GM12878 (cell line): ENCODE measurements around the gene LDHA. TPM values are rescaled to one million over a fixed set of nuclear protein-coding genes. Genes with fewer than 3 reads are reported as not detected.
"Not testable (repeated sequence)": the region's sequence is repeated elsewhere in the genome, so short reads cannot be mapped to it uniquely, and the experiment has no call there.

ENCODE experiments used
- ATAC-seq: fragments of 200-7000 bp; cut with Tn5 transposase; 3 replicates; pipeline ENCODE4 v1.9.1; 2020; ENCODE audit warnings: mild to moderate bottlenecking, moderate library complexity
- BruUV-seq: library from RNA; stranded (reverse); fragments of 400-500 nt; replicated peaks from 2 replicates; lab custom pipeline; 2021; lab: Mats Ljungman, UMichigan
- CTCF ChIA-PET: fragments of 300-600 bp; sonication (Branson Sonifier 250); formaldehyde crosslinking; extraction: SDS; loops from one replicate; lab custom pipeline; 2021; ENCODE audit warnings: inconsistent platforms; lab: Yijun Ruan, JAX
- POLR2A ChIA-PET: fragments of 350-600 bp; formaldehyde crosslinking; extraction: SDS; loops from one replicate; lab custom pipeline; 2021; ENCODE audit warnings: inconsistent platforms; lab: Charles Lee
- RAD21 ChIA-PET: fragments of 300-600 bp; sonication (Branson Sonifier 250); formaldehyde crosslinking; loops from one replicate; lab custom pipeline; 2023; ENCODE audit warnings: antibody characterized with exemption; ENCODE audit not compliant: unreplicated experiment; lab: Charles Lee
- SMC1A ChIA-PET: fragments of 300-600 bp; sonication (Branson Sonifier 250); formaldehyde crosslinking; loops from one replicate; lab custom pipeline; 2023; ENCODE audit not compliant: unreplicated experiment, uncharacterized antibody; lab: Charles Lee
- DNase-seq: peaks from one replicate; pipeline ENCODE4 v3.0.0-alpha.2; 2011; ENCODE audit warnings: low read depth, low spot score
- FAIRE-seq: peaks from 3 replicates; lab custom pipeline; 2011; peaks lifted over from hg19 to GRCh38; lab: Jason Lieb, UNC
- H2AFZ ChIP-seq: 2 replicates; pipeline ENCODE4 v1.6.0; 2011; ENCODE audit warnings: low read depth, low read length, control low read depth; ENCODE audit not compliant: control insufficient read depth
- H3K27ac ChIP-seq: 2 replicates; pipeline ENCODE4 v1.5.1; 2011; ENCODE audit warnings: control low read depth; ENCODE audit not compliant: control insufficient read depth, insufficient read depth
- H3K27me3 ChIP-seq, 2 experiments: replicated peaks in 1 of 2; 2 replicates each; pipeline versions ENCODE4 v1.6.0 to v1.6.1; 2011; ENCODE audit warnings: low read length in 1 of 2; ENCODE audit not compliant: control insufficient read depth in 2 of 2, insufficient read depth in 2 of 2
- H3K36me3 ChIP-seq, 2 experiments: 2 replicates each; pipeline ENCODE4 v1.5.1; 2011; ENCODE audit warnings: low read length in 1 of 2; ENCODE audit not compliant: control insufficient read depth in 2 of 2, insufficient read depth in 2 of 2
- H3K4me1 ChIP-seq: 2 replicates; pipeline ENCODE4 v1.6.1; 2011; ENCODE audit warnings: mild to moderate bottlenecking, low read length, moderate library complexity, mixed read lengths; ENCODE audit not compliant: control insufficient read depth, insufficient read depth
- H3K4me2 ChIP-seq: 2 replicates; pipeline ENCODE4 v1.6.0; 2011; ENCODE audit warnings: control low read depth; ENCODE audit not compliant: control insufficient read depth, insufficient read depth
- H3K4me3 ChIP-seq: fragments of 200-600 bp; sonication (generic); 2 replicates; pipeline ENCODE4 v1.5.1; 2016
- H3K79me2 ChIP-seq: 2 replicates; pipeline ENCODE4 v1.6.0; 2011; ENCODE audit warnings: low read length; ENCODE audit not compliant: control insufficient read depth, insufficient read depth
- H3K9ac ChIP-seq: 2 replicates; pipeline ENCODE4 v1.8.0; 2011; ENCODE audit warnings: low read length, control low read depth, mixed read lengths; ENCODE audit not compliant: control insufficient read depth, insufficient read depth
- H3K9me3 ChIP-seq: replicated peaks from 3 replicates; pipeline ENCODE4 v1.5.1; 2011; ENCODE audit warnings: mild to moderate bottlenecking, low read length; ENCODE audit not compliant: control insufficient read depth, insufficient read depth
- H4K20me1 ChIP-seq: 2 replicates; pipeline ENCODE4 v1.6.0; 2011; ENCODE audit not compliant: control insufficient read depth, insufficient read depth
- HCFC1 ChIP-seq: fragments of 150-350 bp; IDR thresholded peaks from 2 replicates; pipeline ENCODE4 v1.6.1; 2014; ENCODE audit warnings: low read length
- KLF5 ChIP-seq: fragments of 450-650 bp; IDR thresholded peaks from 2 replicates; pipeline ENCODE4 v1.6.1; 2014; ENCODE audit warnings: mild to moderate bottlenecking; ENCODE audit not compliant: partially characterized antibody
- NR2C1 ChIP-seq: fragments of 450-650 bp; IDR thresholded peaks from 2 replicates; pipeline ENCODE4 v1.6.1; 2017; ENCODE audit warnings: antibody characterized with exemption, mild to moderate bottlenecking, moderate library complexity
- NR2C2 ChIP-seq: IDR thresholded peaks from 2 replicates; pipeline ENCODE4 v1.6.1; 2011; ENCODE audit warnings: borderline replicate concordance, low read depth; ENCODE audit not compliant: control insufficient read depth, insufficient read length
- POLR2AphosphoS2 ChIP-seq: IDR thresholded peaks from 2 replicates; pipeline ENCODE4 v1.6.1; 2011; ENCODE audit warnings: low read depth, mild to moderate bottlenecking, low read length, improper control_type of control experiment, moderate library complexity
- POLR2AphosphoS5 ChIP-seq: IDR thresholded peaks from 2 replicates; pipeline ENCODE4 v1.6.1; 2011; ENCODE audit warnings: mild to moderate bottlenecking, low read length, inconsistent platforms
- WGBS: methylation state at CpG from one replicate; pipeline ENCODE4 v1.1.6; 2016; ENCODE audit warnings: low lambda C conversion rate; ENCODE audit not compliant: insufficient replicate concordance, insufficient coverage; ENCODE audit errors: missing lambda C conversion rate; 5-methylcytosine and 5-hydroxymethylcytosine counted together
- in situ Hi-C: fragments of 300-500 bp; cut with MboI; formaldehyde crosslinking; loops from 9 replicates; pipeline ENCODE4 v1.14.3; 2018; ENCODE audit warnings: mixed read lengths
- intact Hi-C: fragments of 100-400 bp; cut with micrococcal nuclease; formaldehyde crosslinking; loops from one replicate; pipeline ENCODE4 v1.14.2; 2022; ENCODE audit not compliant: unreplicated experiment
- polyA plus RNA-seq, 11 experiments: library from polyadenylated mRNA; depleted of rRNA in 4 of 11; unstranded in 6 of 11; stranded (reverse) in 5 of 11; fragments of >200 nt; fragmentation: Nextera tagmentation in 4 of 11; fragmentation: Illumina TruSeq in 1 of 11; extraction: Ambion mirVana in 4 of 11; extraction: Trizol in 1 of 11; gene quantifications; 1 replicate in 1 of 11; 2 replicates in 10 of 11; pipeline versions ENCODE4 v1.2.1 to v1.2.3, GENCODE V29; 2011 to 2016; ENCODE audit warnings: inconsistent platforms in 2 of 11, missing spikeins in 2 of 11, low read depth in 1 of 11
- total RNA-seq, 4 experiments: library from RNA; depleted of rRNA in 3 of 4; stranded (reverse); fragments of >200 nt in 3 of 4; fragmentation: Illumina TruSeq in 1 of 4; extraction: Trizol in 1 of 4; gene quantifications; 2 replicates each; pipeline versions ENCODE4 v1.2.1 to v1.2.3, GENCODE V29; 2013 to 2021
- TF ChIP-seq, protein P1 (sequence below): IDR thresholded peaks from 2 replicates; pipeline ENCODE4 v1.6.1; 2011; ENCODE audit warnings: low read depth, mild to moderate bottlenecking, low read length, moderate library complexity, borderline replicate concordance; ENCODE audit errors: extremely low read depth

Gene LDHA
- total and polyA plus RNA-seq, 10 of the 15 experiments (the other 5 are each of a cell fraction or from before 2014, with no cell fraction given) = 773 to 2,300 (median 1,367) TPM

DNA sequence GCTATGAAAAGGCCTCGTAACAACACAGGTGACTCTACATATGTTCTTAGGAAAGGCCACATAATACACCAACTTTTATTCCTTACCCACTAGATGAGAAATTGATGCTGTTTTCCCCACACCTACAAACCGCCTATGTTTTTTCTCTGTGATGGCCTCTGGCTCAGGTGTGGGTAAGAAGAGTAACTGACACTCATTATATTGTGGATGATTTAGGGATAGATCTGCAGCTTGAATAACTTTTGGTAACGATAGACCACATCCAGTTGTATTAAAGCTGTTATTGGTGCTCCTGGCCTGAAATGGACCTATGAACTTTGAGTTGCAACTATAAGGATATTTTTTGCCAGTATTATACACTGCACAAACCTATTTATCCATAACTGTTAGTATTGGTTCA is 3.6 kb downstream of the LDHA start:
- 98% methylated on average over 3 of the region's 3 CpGs for WGBS
- SMC1A ChIA-PET = interaction anchor here (1.1 to 7.1 kb wide), 5 partner anchors 9 to 153 kb away, joined by 3 to 83 read pairs (median 37); partner anchors contain the start of gene HPS5
- Histone ChIP-seq H3K36me3 (peaks cover 18 to 46% of the 10 kb centered on the region in 2 experiments), H4K20me1 (peaks cover 16% of the 10 kb centered on the region)
- FAIRE-seq = no peak
- in situ Hi-C loops = loop anchor here (5.0 kb wide), 1 partner anchor 156 kb away; no protein-coding TSS in a partner anchor
- TF ChIP-seq NR2C1 (no peak), NR2C2 (no peak), POLR2AphosphoS2 (0 out of 2 replicates have a peak, but pooled peaks have one; percentile 41), POLR2AphosphoS5 (peak; percentile 39; the same call in 1 of the 2 replicates), KLF5 (no peak), HCFC1 (no peak)
- TF ChIP-seq, protein P1, sequence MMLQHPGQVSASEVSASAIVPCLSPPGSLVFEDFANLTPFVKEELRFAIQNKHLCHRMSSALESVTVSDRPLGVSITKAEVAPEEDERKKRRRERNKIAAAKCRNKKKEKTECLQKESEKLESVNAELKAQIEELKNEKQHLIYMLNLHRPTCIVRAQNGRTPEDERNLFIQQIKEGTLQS = no peak
- TF ChIP-seq, all 136 proteins: peak for 2
- BruUV-seq = no TSS peak
- ChIA-PET POLR2A (interaction anchor here (0.7 to 7.0 kb wide), 4 partner anchors 9 to 171 kb away, joined by 3 to 95 read pairs (median 6); no protein-coding TSS in a partner anchor), CTCF (interaction anchor here (0.6 to 1.6 kb wide), 6 partner anchors 14 to 154 kb away, joined by 3 to 7 read pairs (median 4); no protein-coding TSS in a partner anchor), RAD21 (interaction anchor here (0.9 to 6.2 kb wide), 2 partner anchors 77 to 153 kb away, joined by 3 to 39 read pairs; no protein-coding TSS in a partner anchor)
- Histone ChIP-seq H3K79me2 (peaks cover 70% of the 10 kb centered on the region), H3K4me3 (peak overlapping the region; percentile 97), H2AFZ (no peak overlapping the region), H3K27ac (no peak overlapping the region), H3K4me1 (peaks cover 9% of the 10 kb centered on the region), H3K9me3 (no peaks in the 10 kb centered on the region; the same call in 2 of the 3 replicates), H3K27me3 (no peaks in the 10 kb centered on the region), H3K9ac (peak overlapping the region; percentile 20; the same call in 1 of the 2 replicates), H3K4me2 (peak overlapping the region; percentile 40; the same call in 1 of the 2 replicates)
- ATAC-seq (no peak), DNase-seq (no peak)
- intact Hi-C loops = loop anchor here (5.0 to 10.0 kb wide), 2 partner anchors 127 to 234 kb away; partner anchors contain the start of genes SPTY2D1 and TSG101

DNA sequence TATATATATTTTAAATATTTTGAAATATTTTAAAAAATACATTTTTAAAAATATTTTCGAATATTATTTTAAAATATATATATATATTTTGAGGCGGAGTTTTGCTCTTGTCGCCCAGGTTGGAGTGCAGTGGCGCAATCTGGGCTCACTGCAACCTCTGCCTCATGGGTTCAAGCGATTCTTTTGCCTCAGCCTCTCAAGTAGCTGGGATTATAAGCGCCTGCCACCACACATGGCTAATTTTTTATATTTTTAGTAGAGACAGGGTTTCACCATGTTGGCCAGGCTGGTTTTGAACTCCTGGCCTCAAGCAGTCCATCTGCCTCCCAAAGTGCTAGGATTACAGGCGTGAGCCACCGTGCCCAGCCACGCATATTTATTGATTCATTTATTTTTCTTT is 6.7 kb downstream of the LDHA start:
- not testable (repeated sequence) for H3K4me2 ChIP-seq
- POLR2A ChIA-PET = interaction anchor here (0.7 to 1.7 kb wide), 4 partner anchors 9 to 20 kb away, joined by 3 to 6 read pairs (median 4); no protein-coding TSS in a partner anchor

More for the DNA sequence above, 6.7 kb downstream of the LDHA start:
- FAIRE-seq, BruUV-seq, H3K27ac ChIP-seq, H3K4me3 ChIP-seq, H2AFZ ChIP-seq, in situ Hi-C loops, intact Hi-C loops, H3K9me3 ChIP-seq, H3K27me3 ChIP-seq, DNase-seq, H3K9ac ChIP-seq, ATAC-seq, H3K4me1 ChIP-seq: not testable (repeated sequence)
- peaks cover 44% of the 10 kb centered on the region for H3K79me2 ChIP-seq
- 98% methylated on average over 9 of the region's 9 CpGs for WGBS
- ChIA-PET CTCF (interaction anchor here (0.6 to 2.1 kb wide), 3 partner anchors 17 to 283 kb away, joined by 3 to 8 read pairs (median 5); partner anchors contain the start of genes GTF2H1 and HPS5), RAD21 (interaction anchor here (1.1 kb wide), 1 partner anchor 157 kb away, joined by 4 read pairs; no protein-coding TSS in a partner anchor), SMC1A (interaction anchor here (1.0 to 1.6 kb wide), 3 partner anchors 10 to 46 kb away, joined by 3 to 4 read pairs (median 3); no protein-coding TSS in a partner anchor)
- peaks cover 22 to 65% of the 10 kb centered on the region in 2 experiments for H3K36me3 ChIP-seq
- peaks cover 13% of the 10 kb centered on the region for H4K20me1 ChIP-seq
